ENCODE measurements around the gene PROX2. TPM values are rescaled to one million over a fixed set of nuclear protein-coding genes. Genes with fewer than 3 reads are reported as not detected.

Gene PROX2
- polyA plus RNA-seq, 1 donor (not counting 4 experiments of a cell fraction or from before 2014, with no cell fraction given), result not detected

DNA sequence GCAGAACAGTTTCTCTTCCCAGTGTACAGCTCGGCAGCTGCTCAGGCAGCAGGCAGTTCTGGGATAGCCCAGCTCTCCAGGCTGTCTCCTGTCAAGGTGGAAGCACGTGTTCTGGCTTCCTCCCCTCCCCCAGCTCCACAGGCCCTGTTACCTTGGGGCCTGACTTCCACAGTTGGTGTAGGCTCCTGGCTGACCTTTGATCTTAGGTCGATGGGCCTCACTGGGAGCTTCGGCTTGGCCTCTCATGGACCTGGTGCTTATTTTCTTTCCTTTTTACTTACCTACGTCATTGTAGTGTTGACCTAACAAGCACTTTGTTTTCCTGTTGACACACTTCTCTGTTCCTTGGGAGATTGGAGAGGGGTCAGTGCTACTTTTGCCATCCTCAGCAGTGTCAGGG is 22.7 kb upstream of the PROX2 start:
- FAIRE-seq (no peak), DNase-seq (ENCODE audit: low read depth, low spot score) (no peak)
- Histone ChIP-seq H3K36me3 (ENCODE audit: control insufficient read depth in 2 of 2, extremely low read depth in 1 of 2, insufficient read depth in 2 of 2, low read length in 2 of 2) (peaks cover 52 to 76% of the 10 kb centered on the region in 2 experiments), H3K4me2 (ENCODE audit: control insufficient read depth, extremely low read depth, insufficient read depth, low read depth, low read length) (no peak overlapping the region), H3K9me3 (ENCODE audit: control insufficient read depth, low read depth, low read length) (no peaks in the 10 kb centered on the region), H3K27me3 (ENCODE audit: control insufficient read depth, extremely low read depth, insufficient read depth, low read length) (no peaks in the 10 kb centered on the region), H3K9me1 (ENCODE audit: control insufficient read depth, extremely low read depth, insufficient read depth, low read length) (no peaks in the 10 kb centered on the region), H2AFZ (ENCODE audit: control insufficient read depth, low read length) (no peak overlapping the region), H3K9ac (ENCODE audit: control insufficient read depth, extremely low read depth, insufficient read depth, low read length) (no peak overlapping the region), H3K79me2 (ENCODE audit: control insufficient read depth, insufficient read depth, low read length) (no peaks in the 10 kb centered on the region), H3K27ac (ENCODE audit: control insufficient read depth, insufficient read depth, low read length) (no peak overlapping the region), H3K4me3 (ENCODE audit: control insufficient read depth in 2 of 3, extremely low read depth in 1 of 3, insufficient read depth in 2 of 3, low read depth in 1 of 3, low read length in 3 of 3) (no peak overlapping the region), H3K4me1 (ENCODE audit: control insufficient read depth, extremely low read depth, insufficient read depth, low read length) (no peaks in the 10 kb centered on the region), H4K20me1 (ENCODE audit: control insufficient read depth, extremely low read depth, insufficient read depth, low read length) (no peaks in the 10 kb centered on the region)
- TF ChIP-seq, protein P1, sequence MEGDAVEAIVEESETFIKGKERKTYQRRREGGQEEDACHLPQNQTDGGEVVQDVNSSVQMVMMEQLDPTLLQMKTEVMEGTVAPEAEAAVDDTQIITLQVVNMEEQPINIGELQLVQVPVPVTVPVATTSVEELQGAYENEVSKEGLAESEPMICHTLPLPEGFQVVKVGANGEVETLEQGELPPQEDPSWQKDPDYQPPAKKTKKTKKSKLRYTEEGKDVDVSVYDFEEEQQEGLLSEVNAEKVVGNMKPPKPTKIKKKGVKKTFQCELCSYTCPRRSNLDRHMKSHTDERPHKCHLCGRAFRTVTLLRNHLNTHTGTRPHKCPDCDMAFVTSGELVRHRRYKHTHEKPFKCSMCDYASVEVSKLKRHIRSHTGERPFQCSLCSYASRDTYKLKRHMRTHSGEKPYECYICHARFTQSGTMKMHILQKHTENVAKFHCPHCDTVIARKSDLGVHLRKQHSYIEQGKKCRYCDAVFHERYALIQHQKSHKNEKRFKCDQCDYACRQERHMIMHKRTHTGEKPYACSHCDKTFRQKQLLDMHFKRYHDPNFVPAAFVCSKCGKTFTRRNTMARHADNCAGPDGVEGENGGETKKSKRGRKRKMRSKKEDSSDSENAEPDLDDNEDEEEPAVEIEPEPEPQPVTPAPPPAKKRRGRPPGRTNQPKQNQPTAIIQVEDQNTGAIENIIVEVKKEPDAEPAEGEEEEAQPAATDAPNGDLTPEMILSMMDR (optimal IDR thresholded peaks at IDR 0.05 in 1 of 3, IDR thresholded peaks at IDR 0.05 in 1 of 3, conservative IDR thresholded peaks at IDR 0.05 in 1 of 3; ENCODE audit: extremely low read depth in 1 of 3, insufficient read depth in 2 of 3, low read length in 3 of 3), result no peak
- TF ChIP-seq EZH2 (IDR thresholded peaks at IDR 0.05; ENCODE audit: low read length), result no peak
- dilution Hi-C loops (cut with MboI; ENCODE audit: extremely low pct_ligation_motif_present, low sequenced_read_pairs), result no loop called here

DNA sequence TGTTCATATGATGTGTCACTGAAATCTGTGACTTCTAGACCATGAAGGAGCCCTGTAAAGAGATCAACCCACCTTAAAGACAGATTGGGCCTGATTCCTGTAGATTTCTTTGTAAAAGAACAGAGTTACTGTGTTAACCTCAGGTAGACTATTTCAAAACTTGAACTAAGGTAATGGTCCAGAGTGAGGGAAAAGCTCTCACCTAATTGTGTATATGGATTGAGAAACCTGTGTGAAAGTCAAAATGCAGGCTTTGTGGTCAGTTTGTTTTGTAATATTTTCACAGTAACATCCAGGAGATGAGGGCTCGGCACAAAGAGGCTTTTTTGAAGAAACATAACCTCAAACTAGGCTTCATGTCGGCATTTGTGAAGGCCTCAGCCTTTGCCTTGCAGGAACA is 22.1 kb upstream of the PROX2 start:
- Histone ChIP-seq H2AFZ (ENCODE audit: control insufficient read depth, low read length) (no peak overlapping the region), H3K9me1 (ENCODE audit: control insufficient read depth, extremely low read depth, insufficient read depth, low read length) (no peaks in the 10 kb centered on the region), H3K79me2 (ENCODE audit: control insufficient read depth, insufficient read depth, low read length) (no peaks in the 10 kb centered on the region), H3K4me1 (ENCODE audit: control insufficient read depth, extremely low read depth, insufficient read depth, low read length) (no peaks in the 10 kb centered on the region), H3K27ac (ENCODE audit: control insufficient read depth, insufficient read depth, low read length) (no peak overlapping the region), H3K9me3 (ENCODE audit: control insufficient read depth, low read depth, low read length) (no peaks in the 10 kb centered on the region), H4K20me1 (ENCODE audit: control insufficient read depth, extremely low read depth, insufficient read depth, low read length) (no peaks in the 10 kb centered on the region), H3K4me2 (ENCODE audit: control insufficient read depth, extremely low read depth, insufficient read depth, low read depth, low read length) (no peak overlapping the region), H3K4me3 (ENCODE audit: control insufficient read depth in 2 of 3, extremely low read depth in 1 of 3, insufficient read depth in 2 of 3, low read depth in 1 of 3, low read length in 3 of 3) (no peak overlapping the region), H3K36me3 (ENCODE audit: control insufficient read depth in 2 of 2, extremely low read depth in 1 of 2, insufficient read depth in 2 of 2, low read length in 2 of 2) (peaks cover 56 to 80% of the 10 kb centered on the region in 2 experiments), H3K9ac (ENCODE audit: control insufficient read depth, extremely low read depth, insufficient read depth, low read length) (no peak overlapping the region), H3K27me3 (ENCODE audit: control insufficient read depth, extremely low read depth, insufficient read depth, low read length) (no peaks in the 10 kb centered on the region)
- TF ChIP-seq, protein P1 (optimal IDR thresholded peaks at IDR 0.05 in 1 of 3, IDR thresholded peaks at IDR 0.05 in 1 of 3, conservative IDR thresholded peaks at IDR 0.05 in 1 of 3; ENCODE audit: extremely low read depth in 1 of 3, insufficient read depth in 2 of 3, low read length in 3 of 3), result no peak
- TF ChIP-seq EZH2 (IDR thresholded peaks at IDR 0.05; ENCODE audit: low read length), result no peak
- DNase-seq (ENCODE audit: low read depth, low spot score) (no peak), FAIRE-seq (no peak)
- dilution Hi-C loops (cut with MboI; ENCODE audit: extremely low pct_ligation_motif_present, low sequenced_read_pairs), result no loop called here
